GM20431 (cell line): Measurements from ENCODE around the gene EIF6.

ENCODE experiments used
- in situ Hi-C: fragments of 300-500 bp; cut with MseI, MboI; formaldehyde crosslinking; loops from one replicate; pipeline ENCODE4 v1.15.0; 2020; ENCODE audit warnings: low sequenced_read_pairs; ENCODE audit not compliant: unreplicated experiment

Gene EIF6

GRCh38 chr20:35240083-35240810, 44.3 kb downstream of the EIF6 start:
- in situ Hi-C loops = no loop called here

- in situ Hi-C loops = no loop called here
Measured at GRCh38 chr20:35238735-35239134, 45.8 kb downstream of the EIF6 start.

- in situ Hi-C loops = no loop called here
Measured at GRCh38 chr20:35238170-35238569, 46.4 kb downstream of the EIF6 start.

- in situ Hi-C loops = no loop called here
Measured at GRCh38 chr20:35237486-35237885, 47.1 kb downstream of the EIF6 start.

GRCh38 chr20:35235881-35236280, 48.7 kb downstream of the EIF6 start:
- in situ Hi-C loops = no loop called here

GRCh38 chr20:35232575-35232974, 52.0 kb downstream of the EIF6 start:
- in situ Hi-C loops = no loop called here
